Lower lobe of right lung (tissue), 2 donors: Measurements from ENCODE around the gene SLC4A1. TPM values are rescaled to one million over a fixed set of nuclear protein-coding genes. Genes with fewer than 3 reads are reported as not detected.

Experiments used
- ATAC-seq, 2 donors: fragments of 200-7000 bp; cut with Tn5 transposase; one replicate each; pipeline ENCODE4 v1.9.1; 2020 to 2022; ENCODE audit warnings: mild to moderate bottlenecking in 2 of 2, moderate library complexity in 2 of 2
- DNase-seq: peaks from one replicate; pipeline ENCODE4 v3.0.0-alpha.2; 2020
- H3K27ac ChIP-seq: fragments of 200-600 bp; one replicate; pipeline ENCODE4 v1.8.0; 2022
- H3K27me3 ChIP-seq: fragments of 200-600 bp; one replicate; pipeline ENCODE4 v1.8.0; 2022; ENCODE audit warnings: low read depth
- H3K36me3 ChIP-seq: fragments of 200-600 bp; one replicate; pipeline ENCODE4 v1.8.0; 2022; ENCODE audit warnings: mild to moderate bottlenecking
- H3K4me1 ChIP-seq: fragments of 200-600 bp; one replicate; pipeline ENCODE4 v1.8.0; 2022
- H3K4me3 ChIP-seq: fragments of 200-600 bp; one replicate; pipeline ENCODE4 v1.8.0; 2022; ENCODE audit warnings: mild to moderate bottlenecking
- H3K9me3 ChIP-seq: fragments of 200-600 bp; one replicate; pipeline ENCODE4 v1.8.0; 2022
- intact Hi-C: fragments of 100-400 bp; cut with DNase I; formaldehyde crosslinking; loops from one replicate; pipeline ENCODE4 v1.11.0; 2022
- total RNA-seq: library from RNA; stranded (reverse); fragmentation: NEBNext Ultra II Directional; extraction: Animal tissue kit (Norgen Biotek cat#: 25700); gene quantifications from one replicate; pipeline ENCODE4 v1.2.1, GENCODE V29; 2021
- TF ChIP-seq, protein P1 (sequence below): fragments of 200-600 bp; IDR thresholded peaks from one replicate; pipeline ENCODE4 v1.8.0; 2022; ENCODE audit warnings: antibody characterized with exemption, mild to moderate bottlenecking
- donor health status: DM: no; HTN: yes; CAD: no; lungs with severe emphysema.

Gene SLC4A1
- total RNA-seq, 1 donor from 2014 or later, result 0.83 TPM

DNA sequence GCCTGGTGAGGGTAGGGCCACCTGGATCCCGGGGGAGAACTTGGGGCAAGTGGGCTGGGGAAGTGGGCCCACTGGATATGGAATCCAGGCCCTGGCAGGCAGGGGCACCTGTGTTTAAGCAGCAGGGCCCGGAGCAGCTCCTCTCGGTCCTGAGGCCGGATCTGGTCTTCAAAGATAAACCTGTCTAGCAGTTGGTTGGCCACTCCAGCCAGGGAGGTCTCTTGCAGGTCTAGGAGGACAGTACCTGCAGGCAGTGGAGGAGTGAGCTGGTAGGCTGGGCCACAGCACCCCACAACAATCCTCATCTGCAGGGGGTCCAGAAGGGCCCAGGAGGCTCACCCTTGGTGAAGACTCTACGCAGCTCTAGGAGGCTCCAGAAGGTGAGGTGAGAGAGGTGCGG lies 7.6 kb downstream of the SLC4A1 start:
- Histone ChIP-seq H3K27me3 (no peaks in the 10 kb centered on the region), H3K36me3 (no peaks in the 10 kb centered on the region), H3K9me3 (no peaks in the 10 kb centered on the region), H3K4me3 (no peak overlapping the region), H3K27ac (no peak overlapping the region), H3K4me1 (no peaks in the 10 kb centered on the region)
- ATAC-seq, result no peak
- DNase-seq, result no peak
- intact Hi-C loops, result no loop called here
- TF ChIP-seq, protein P1, sequence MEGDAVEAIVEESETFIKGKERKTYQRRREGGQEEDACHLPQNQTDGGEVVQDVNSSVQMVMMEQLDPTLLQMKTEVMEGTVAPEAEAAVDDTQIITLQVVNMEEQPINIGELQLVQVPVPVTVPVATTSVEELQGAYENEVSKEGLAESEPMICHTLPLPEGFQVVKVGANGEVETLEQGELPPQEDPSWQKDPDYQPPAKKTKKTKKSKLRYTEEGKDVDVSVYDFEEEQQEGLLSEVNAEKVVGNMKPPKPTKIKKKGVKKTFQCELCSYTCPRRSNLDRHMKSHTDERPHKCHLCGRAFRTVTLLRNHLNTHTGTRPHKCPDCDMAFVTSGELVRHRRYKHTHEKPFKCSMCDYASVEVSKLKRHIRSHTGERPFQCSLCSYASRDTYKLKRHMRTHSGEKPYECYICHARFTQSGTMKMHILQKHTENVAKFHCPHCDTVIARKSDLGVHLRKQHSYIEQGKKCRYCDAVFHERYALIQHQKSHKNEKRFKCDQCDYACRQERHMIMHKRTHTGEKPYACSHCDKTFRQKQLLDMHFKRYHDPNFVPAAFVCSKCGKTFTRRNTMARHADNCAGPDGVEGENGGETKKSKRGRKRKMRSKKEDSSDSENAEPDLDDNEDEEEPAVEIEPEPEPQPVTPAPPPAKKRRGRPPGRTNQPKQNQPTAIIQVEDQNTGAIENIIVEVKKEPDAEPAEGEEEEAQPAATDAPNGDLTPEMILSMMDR, result no peak

DNA sequence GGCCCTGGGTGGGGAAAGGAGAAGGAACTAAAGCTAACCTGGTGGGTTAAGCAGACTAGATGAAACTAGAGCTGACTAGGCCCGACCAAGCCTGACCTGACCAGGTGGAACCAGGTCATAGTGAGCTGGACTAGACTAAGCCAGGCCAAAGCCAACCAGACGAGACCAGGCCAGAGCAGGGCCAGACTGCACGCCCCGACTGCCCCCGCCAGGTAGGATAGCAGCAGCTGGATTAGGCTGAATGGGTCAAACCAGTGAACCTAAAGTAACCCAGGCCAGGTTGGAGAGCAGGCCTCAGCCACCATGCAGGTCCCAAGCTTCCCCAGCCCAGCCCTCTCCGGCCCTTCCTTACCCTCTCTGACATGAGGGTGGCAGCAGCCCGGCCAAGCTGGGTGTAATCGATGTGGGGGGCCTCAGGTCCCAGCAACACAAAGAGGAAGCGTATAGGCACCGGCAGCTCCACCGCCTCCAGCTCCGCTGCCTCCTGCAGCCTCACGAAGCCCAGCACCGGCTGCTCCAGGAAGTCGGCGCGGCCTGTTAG lies 9.1 kb downstream of the SLC4A1 start:
- TF ChIP-seq, protein P1, result no peak
- DNase-seq, result no peak
- Histone ChIP-seq H3K36me3 (no peaks in the 10 kb centered on the region), H3K4me3 (no peak overlapping the region), H3K4me1 (no peaks in the 10 kb centered on the region), H3K27me3 (no peaks in the 10 kb centered on the region), H3K27ac (no peak overlapping the region), H3K9me3 (no peaks in the 10 kb centered on the region)
- intact Hi-C loops, result no loop called here
- ATAC-seq, result no peak

GRCh38 chr17:44257815-44258760 lies 9.8 kb downstream of the SLC4A1 start:
- TF ChIP-seq, protein P1, result no peak
- Histone ChIP-seq H3K36me3 (no peaks in the 10 kb centered on the region), H3K27me3 (no peaks in the 10 kb centered on the region), H3K27ac (no peak overlapping the region), H3K9me3 (no peaks in the 10 kb centered on the region), H3K4me3 (no peak overlapping the region), H3K4me1 (no peaks in the 10 kb centered on the region)
- intact Hi-C loops, result no loop called here
- DNase-seq (no peak), ATAC-seq (no peak)

GRCh38 chr17:44256671-44257070 lies 11.3 kb downstream of the SLC4A1 start:
- H3K4me3 ChIP-seq, result no peak overlapping the region
- no peaks in the 10 kb centered on the region for H3K9me3 ChIP-seq
- H3K27ac ChIP-seq, result no peak overlapping the region
- ATAC-seq (no peak), DNase-seq (no peak)
- TF ChIP-seq, protein P1, result no peak
- H3K36me3 ChIP-seq, result no peaks in the 10 kb centered on the region
- no peaks in the 10 kb centered on the region for H3K4me1 ChIP-seq
- no peaks in the 10 kb centered on the region for H3K27me3 ChIP-seq
- intact Hi-C loops, result no loop called here

DNA sequence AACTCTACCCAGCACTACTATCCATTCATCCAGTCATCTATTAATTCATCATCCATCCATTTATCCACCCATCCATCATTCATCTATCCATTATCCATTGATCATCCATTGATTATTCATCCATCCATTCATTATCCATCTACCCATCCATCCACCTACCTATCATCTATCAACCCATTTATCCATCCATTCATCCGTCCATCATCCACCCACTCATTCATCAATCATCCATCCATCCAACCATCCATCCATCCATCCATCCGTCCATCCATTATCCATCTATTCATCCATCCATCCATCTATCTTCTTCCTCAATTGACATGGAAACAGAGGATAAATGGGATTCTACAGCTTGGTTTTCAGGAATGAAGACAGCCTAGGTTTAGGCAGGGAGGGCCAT lies 12.0 kb downstream of the SLC4A1 start:
- H3K4me1 ChIP-seq, result no peaks in the 10 kb centered on the region
- TF ChIP-seq, protein P1, result no peak
- H3K27ac ChIP-seq, result no peak overlapping the region
- H3K36me3 ChIP-seq, result no peaks in the 10 kb centered on the region
- ATAC-seq, result no peak
- H3K4me3 ChIP-seq, result no peak overlapping the region
- no peaks in the 10 kb centered on the region for H3K27me3 ChIP-seq
- no peak for DNase-seq
- H3K9me3 ChIP-seq, result no peaks in the 10 kb centered on the region
- intact Hi-C loops, result no loop called here
